Measurements from ENCODE around the gene TBC1D10A. TPM values are rescaled to one million over a fixed set of nuclear protein-coding genes. Genes with fewer than 3 reads are reported as not detected.

Gene TBC1D10A
- total and polyA plus RNA-seq, 8 donors = 4.0 to 19.4 (median 7.6) TPM

GRCh38 chr22:30265823-30266444, 60.8 kb downstream of the TBC1D10A start:
- WGBS, 2 donors = 74 to 78% methylated on average over 24 of the region's 24 CpGs
- ATAC-seq (peak in 3 of 4 donors; percentile 24 to 51 (median 48)), FAIRE-seq (no peak), DNase-seq (peak in 2 of 6 donors; percentile 58 to 65)
- H3K4me1 ChIP-seq = no peaks in the 10 kb centered on the region
- intact Hi-C loops (cut with DNase I) = no loop called here
- H3K4me3 ChIP-seq = peak overlapping the region in 1 of 4 donors; percentile 32
- H3K27ac ChIP-seq = peak overlapping the region in 2 of 4 donors; percentile 62 to 68
- H3K27me3 ChIP-seq = no peaks in the 10 kb centered on the region
- no peaks in the 10 kb centered on the region for H3K9me3 ChIP-seq
- H3K36me3 ChIP-seq = no peaks in the 10 kb centered on the region
- TF ChIP-seq CTCF (IDR thresholded peaks at IDR 0.05) = no peak

GRCh38 chr22:30265131-30265720, 61.5 kb downstream of the TBC1D10A start:
- no peak for TF ChIP-seq CTCF (IDR thresholded peaks at IDR 0.05)
- no peak for ATAC-seq
- H3K9me3 ChIP-seq = no peaks in the 10 kb centered on the region
- H3K4me3 ChIP-seq = no peak overlapping the region
- DNase-seq = peak in 1 of 6 donors; percentile 50
- H3K4me1 ChIP-seq = no peaks in the 10 kb centered on the region
- H3K27ac ChIP-seq = no peak overlapping the region
- intact Hi-C loops (cut with DNase I) = no loop called here
- no peaks in the 10 kb centered on the region for H3K36me3 ChIP-seq
- 79 to 84% methylated on average over 9 of the region's 9 CpGs for WGBS, 2 donors
- FAIRE-seq = no peak
- no peaks in the 10 kb centered on the region for H3K27me3 ChIP-seq

- intact Hi-C loops (cut with DNase I) = loop anchor here in 2 of 3 donors (5.0 kb wide), 1 partner anchor 123 kb away; the partner anchor contains the start of gene RNF215 (in 2 of the 2)
- WGBS, 2 donors = 84 to 87% methylated on average over 17 of the region's 17 CpGs
- DNase-seq (peak in 1 of 6 donors; percentile 51), ATAC-seq (no peak), FAIRE-seq (no peak)
- Histone ChIP-seq H3K36me3 (no peaks in the 10 kb centered on the region), H3K4me1 (no peaks in the 10 kb centered on the region), H3K27ac (no peak overlapping the region), H3K9me3 (no peaks in the 10 kb centered on the region), H3K4me3 (no peak overlapping the region), H3K27me3 (no peaks in the 10 kb centered on the region)
- TF ChIP-seq CTCF (IDR thresholded peaks at IDR 0.05) = no peak
Measured at GRCh38 chr22:30263883-30264282, 62.9 kb downstream of the TBC1D10A start.

- no peaks in the 10 kb centered on the region for H3K4me1 ChIP-seq
- FAIRE-seq = no peak
Measured at GRCh38 chr22:30262917-30263741, 63.6 kb downstream of the TBC1D10A start.

More at GRCh38 chr22:30262917-30263741, 63.6 kb downstream of the TBC1D10A start:
- Histone ChIP-seq H3K27me3 (no peaks in the 10 kb centered on the region), H3K4me3 (peak overlapping the region in 1 of 4 donors; percentile 22), H3K36me3 (no peaks in the 10 kb centered on the region), H3K9me3 (no peaks in the 10 kb centered on the region), H3K27ac (no peak overlapping the region)
- peak; percentile 97 to 98 (median 98) for TF ChIP-seq CTCF (IDR thresholded peaks at IDR 0.05)
- ATAC-seq (peak; percentile 56 to 80 (median 66)), DNase-seq (peak; percentile 43 to 91 (median 77))
- 25 to 27% methylated on average over 27 of the region's 27 CpGs for WGBS, 2 donors
- intact Hi-C loops (cut with DNase I) = loop anchor here in 2 of 3 donors (5.0 kb wide), 1 partner anchor 124 kb away; the partner anchor contains the start of gene RNF215 (in 2 of the 2)

Measured in pancreas (tissue), 10 donors.